Effector memory CD4-positive, alpha-beta T cell (primary cell): ENCODE measurements around the gene LTK.
"Not testable (repeated sequence)": the region's sequence is repeated elsewhere in the genome, so short reads cannot be mapped to it uniquely, and the experiment has no call there.

ENCODE experiments used
- DNase-seq, 3 donors: peaks; one replicate each; pipeline ENCODE4 v3.0.0-alpha.2; 2020
- H3K27ac ChIP-seq: 2 replicates; pipeline ENCODE4 v1.7.0; 2013; ENCODE audit warnings: mild to moderate bottlenecking, low read length, moderate library complexity; ENCODE audit not compliant: insufficient read depth, poor library complexity, severe bottlenecking
- H3K27me3 ChIP-seq: replicated peaks from 2 replicates; pipeline ENCODE4 v1.7.0; 2013; ENCODE audit warnings: mild to moderate bottlenecking, low read length; ENCODE audit not compliant: insufficient read depth, control insufficient read depth, poor library complexity, severe bottlenecking
- H3K36me3 ChIP-seq: 2 replicates; pipeline ENCODE4 v1.7.0; 2013; ENCODE audit warnings: mild to moderate bottlenecking, low read length, moderate library complexity; ENCODE audit not compliant: control insufficient read depth, insufficient read depth
- H3K4me1 ChIP-seq: 2 replicates; pipeline ENCODE4 v1.7.0; 2013; ENCODE audit warnings: low read length, mild to moderate bottlenecking; ENCODE audit not compliant: control insufficient read depth, insufficient read depth, poor library complexity, severe bottlenecking
- H3K4me3 ChIP-seq: 2 replicates; pipeline ENCODE4 v1.7.0; 2013; ENCODE audit warnings: low read length, low read depth, mild to moderate bottlenecking; ENCODE audit not compliant: insufficient read depth, poor library complexity, severe bottlenecking
- H3K9me3 ChIP-seq: 2 replicates; pipeline ENCODE4 v1.7.0; 2013; ENCODE audit warnings: mild to moderate bottlenecking, low read length, moderate library complexity; ENCODE audit not compliant: control insufficient read depth

LTK gene

GRCh38 chr15:41476416-41477048 lies 37.1 kb downstream of the LTK start:
- DNase-seq, result no peak
- peaks cover 75% of the 10 kb centered on the region for H3K36me3 ChIP-seq

GRCh38 chr15:41474941-41475340 lies 38.7 kb downstream of the LTK start:
- no peak for DNase-seq
- no peaks in the 10 kb centered on the region for H3K4me1 ChIP-seq
- H3K27ac ChIP-seq, result no peak overlapping the region
- H3K9me3 ChIP-seq, result no peaks in the 10 kb centered on the region
- no peak overlapping the region for H3K4me3 ChIP-seq
- no peaks in the 10 kb centered on the region for H3K27me3 ChIP-seq
- peaks cover 74% of the 10 kb centered on the region for H3K36me3 ChIP-seq

More at GRCh38 chr15:41476416-41477048, 37.1 kb downstream of the LTK start:
- no peaks in the 10 kb centered on the region for H3K9me3 ChIP-seq
- no peaks in the 10 kb centered on the region for H3K4me1 ChIP-seq
- no peaks in the 10 kb centered on the region for H3K27me3 ChIP-seq
- no peak overlapping the region for H3K27ac ChIP-seq
- no peak overlapping the region for H3K4me3 ChIP-seq

GRCh38 chr15:41474436-41474835 lies 39.2 kb downstream of the LTK start:
- Histone ChIP-seq H3K27ac (no peak overlapping the region), H3K9me3 (no peaks in the 10 kb centered on the region), H3K36me3 (peaks cover 74% of the 10 kb centered on the region)

GRCh38 chr15:41473418-41473817 lies 40.2 kb downstream of the LTK start:
- Histone ChIP-seq H3K4me1 (no peaks in the 10 kb centered on the region), H3K36me3 (peaks cover 67% of the 10 kb centered on the region), H3K27ac (no peak overlapping the region), H3K9me3 (no peaks in the 10 kb centered on the region), H3K4me3 (no peak overlapping the region), H3K27me3 (no peaks in the 10 kb centered on the region)
- no peak for DNase-seq

More at GRCh38 chr15:41474436-41474835, 39.2 kb downstream of the LTK start:
- no peaks in the 10 kb centered on the region for H3K4me1 ChIP-seq
- H3K27me3 ChIP-seq, result no peaks in the 10 kb centered on the region
- no peak overlapping the region for H3K4me3 ChIP-seq
- no peak for DNase-seq

- H3K36me3 ChIP-seq, result peaks cover 48% of the 10 kb centered on the region
- H3K4me1 ChIP-seq, H3K9me3 ChIP-seq, H3K27me3 ChIP-seq, H3K4me3 ChIP-seq, H3K27ac ChIP-seq, DNase-seq: not testable (repeated sequence)
Measured at GRCh38 chr15:41469644-41470043, 44.0 kb downstream of the LTK start.

- DNase-seq, result no peak
- H3K4me1 ChIP-seq, result no peaks in the 10 kb centered on the region
- no peak overlapping the region for H3K27ac ChIP-seq
- no peak overlapping the region for H3K4me3 ChIP-seq
- no peaks in the 10 kb centered on the region for H3K27me3 ChIP-seq
- H3K9me3 ChIP-seq, result no peaks in the 10 kb centered on the region
- H3K36me3 ChIP-seq, result peaks cover 47% of the 10 kb centered on the region
Measured at GRCh38 chr15:41466711-41467110, 46.9 kb downstream of the LTK start.

- Histone ChIP-seq H3K4me3 (no peak overlapping the region), H3K4me1 (no peaks in the 10 kb centered on the region), H3K27ac (no peak overlapping the region), H3K27me3 (no peaks in the 10 kb centered on the region), H3K36me3 (peaks cover 41% of the 10 kb centered on the region), H3K9me3 (no peaks in the 10 kb centered on the region)
- no peak for DNase-seq
Measured at GRCh38 chr15:41465822-41466421, 47.7 kb downstream of the LTK start.

GRCh38 chr15:41464889-41465580 lies 48.6 kb downstream of the LTK start:
- peaks cover 34% of the 10 kb centered on the region for H3K36me3 ChIP-seq
- H3K9me3 ChIP-seq, result no peaks in the 10 kb centered on the region
- H3K4me3 ChIP-seq, result no peak overlapping the region
- H3K27me3 ChIP-seq, result no peaks in the 10 kb centered on the region
- no peaks in the 10 kb centered on the region for H3K4me1 ChIP-seq
- H3K27ac ChIP-seq, result no peak overlapping the region
- no peak for DNase-seq

- Histone ChIP-seq H3K27ac (no peak overlapping the region), H3K4me1 (no peaks in the 10 kb centered on the region), H3K36me3 (peaks cover 43% of the 10 kb centered on the region), H3K27me3 (no peaks in the 10 kb centered on the region), H3K9me3 (no peaks in the 10 kb centered on the region), H3K4me3 (no peak overlapping the region)
- no peak for DNase-seq
Measured at GRCh38 chr15:41462084-41462795, 51.4 kb downstream of the LTK start.
